ENCODE data around the gene TNK1. TPM values are rescaled to one million over a fixed set of nuclear protein-coding genes. Genes with fewer than 3 reads are reported as not detected.
A peak's percentile ranks its signal among the peaks of the same experiment; 100 is the strongest.
"Not testable (repeated sequence)": the region's sequence is repeated elsewhere in the genome, so short reads cannot be mapped to it uniquely, and the experiment has no call there.

TNK1 gene
- total RNA-seq, 1 experiment from 2014 or later: 7.0 TPM

- H3K4me3 ChIP-seq (ENCODE audit: insufficient read depth, low read depth, low read length): no peak overlapping the region
- H3K27me3 ChIP-seq (ENCODE audit: control insufficient read depth, insufficient read depth, low read length): no peaks in the 10 kb centered on the region; the same call in 1 of the 2 replicates
- no peak for DNase-seq
- H3K36me3 ChIP-seq (replicated peaks; ENCODE audit: control insufficient read depth, insufficient read depth, low read length): no peaks in the 10 kb centered on the region
Observed at GRCh38 chr17:7367918-7368598, 12.8 kb upstream of the TNK1 start.

DNA sequence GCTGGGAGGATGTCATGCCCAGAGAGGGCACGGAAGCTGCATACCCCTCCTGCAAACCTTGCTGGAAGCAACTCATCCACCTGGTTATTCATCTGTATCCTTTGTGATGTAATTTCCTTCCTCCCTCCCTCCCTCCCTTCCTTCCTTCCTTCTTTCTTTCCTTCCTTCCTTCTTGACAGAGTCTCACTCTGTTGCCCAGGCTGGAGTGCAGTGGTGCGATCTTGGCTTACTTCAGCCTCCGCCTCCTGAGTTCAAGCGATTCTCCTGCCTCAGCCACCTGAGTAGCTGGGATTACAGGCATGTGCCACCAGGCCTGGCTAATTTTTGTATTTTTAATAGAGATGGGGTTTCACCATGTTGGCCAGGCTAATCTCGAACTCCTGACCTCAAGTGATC is 12.3 kb upstream of the TNK1 start:
- H3K36me3 ChIP-seq (replicated peaks; ENCODE audit: control insufficient read depth, insufficient read depth, low read length); H3K27me3 ChIP-seq (ENCODE audit: control insufficient read depth, insufficient read depth, low read length); H3K4me3 ChIP-seq (ENCODE audit: insufficient read depth, low read depth, low read length); DNase-seq: not testable (repeated sequence)

- Histone ChIP-seq H3K4me3 (ENCODE audit: insufficient read depth, low read depth, low read length) (no peak overlapping the region), H3K27me3 (ENCODE audit: control insufficient read depth, insufficient read depth, low read length) (no peaks in the 10 kb centered on the region; the same call in 1 of the 2 replicates), H3K36me3 (replicated peaks; ENCODE audit: control insufficient read depth, insufficient read depth, low read length) (no peaks in the 10 kb centered on the region)
- DNase-seq: no peak
Observed at GRCh38 chr17:7369825-7370224, 11.1 kb upstream of the TNK1 start.

- no peak overlapping the region for H3K4me3 ChIP-seq (ENCODE audit: insufficient read depth, low read depth, low read length)
- H3K36me3 ChIP-seq (replicated peaks; ENCODE audit: control insufficient read depth, insufficient read depth, low read length): no peaks in the 10 kb centered on the region
- no peaks in the 10 kb centered on the region; the same call in 1 of the 2 replicates for H3K27me3 ChIP-seq (ENCODE audit: control insufficient read depth, insufficient read depth, low read length)
- DNase-seq: no peak
Observed at GRCh38 chr17:7370853-7371252, 10.0 kb upstream of the TNK1 start.

DNA sequence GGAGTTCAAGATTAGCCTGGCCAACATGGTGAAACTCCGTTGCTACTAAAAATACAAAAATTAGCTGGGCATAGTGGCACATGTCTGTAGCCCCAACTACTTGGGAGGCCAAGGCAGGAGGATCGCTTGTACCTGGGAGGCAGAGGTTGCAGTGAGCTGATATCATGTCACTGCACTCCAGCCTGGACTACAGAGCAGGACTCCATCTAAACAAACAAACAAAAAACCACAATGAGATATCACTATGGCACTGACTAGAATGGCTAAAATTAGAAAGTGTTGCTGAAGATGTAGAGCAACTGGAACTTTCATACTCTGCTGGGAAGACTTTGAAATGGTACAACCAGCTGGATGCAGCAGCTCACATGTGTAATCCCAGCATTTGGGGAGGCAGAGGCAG is 6.5 kb upstream of the TNK1 start:
- no peak for DNase-seq
- Histone ChIP-seq H3K36me3 (replicated peaks; ENCODE audit: control insufficient read depth, insufficient read depth, low read length) (no peaks in the 10 kb centered on the region), H3K4me3 (ENCODE audit: insufficient read depth, low read depth, low read length) (no peak overlapping the region), H3K27me3 (ENCODE audit: control insufficient read depth, insufficient read depth, low read length) (peaks cover 2% of the 10 kb centered on the region; the same call in 1 of the 2 replicates)

DNA sequence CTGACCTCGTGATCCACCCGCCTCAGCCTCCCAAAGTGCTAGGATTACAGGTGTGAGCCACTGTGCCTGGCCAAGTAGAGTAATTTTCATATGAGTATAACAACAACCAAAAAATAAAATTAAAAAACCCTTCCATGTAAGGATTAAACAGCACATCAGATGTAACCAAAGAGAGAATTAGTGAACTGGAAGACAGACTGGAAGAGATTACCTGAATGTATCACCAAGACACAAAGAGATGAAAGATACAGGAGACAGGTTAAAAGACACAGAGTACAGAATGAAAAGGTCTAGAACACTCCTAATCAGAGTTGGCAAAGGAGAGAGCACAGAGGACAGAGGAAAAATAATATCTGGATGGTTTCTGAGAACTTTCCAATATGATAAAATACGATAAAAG is 1.8 kb upstream of the TNK1 start:
- H3K27me3 ChIP-seq (ENCODE audit: control insufficient read depth, insufficient read depth, low read length): peaks cover 43% of the 10 kb centered on the region
- DNase-seq: no peak
- H3K36me3 ChIP-seq (replicated peaks; ENCODE audit: control insufficient read depth, insufficient read depth, low read length): no peaks in the 10 kb centered on the region
- no peak overlapping the region for H3K4me3 ChIP-seq (ENCODE audit: insufficient read depth, low read depth, low read length)

DNA sequence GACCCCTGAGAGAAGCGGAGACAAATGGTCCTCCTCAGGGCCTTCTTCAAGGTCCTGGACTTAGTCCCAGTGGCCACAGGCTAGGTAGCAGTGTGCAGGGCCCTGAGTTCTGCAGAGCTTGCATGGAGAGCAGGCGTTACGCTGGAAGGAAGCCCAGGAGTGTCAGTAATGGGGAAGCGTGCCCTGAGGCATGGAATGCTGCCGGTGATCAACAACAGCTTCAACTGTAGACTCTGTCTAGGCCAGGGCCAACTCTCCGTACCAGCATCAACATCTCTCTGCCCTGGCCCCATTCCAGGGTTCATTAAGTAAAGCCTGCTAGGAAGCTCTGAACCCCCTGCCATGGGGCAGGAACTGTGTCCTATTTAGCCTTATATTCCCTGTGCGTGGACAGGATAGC is 568 bp upstream of the TNK1 start:
- no peak for DNase-seq
- no peaks in the 10 kb centered on the region for H3K36me3 ChIP-seq (replicated peaks; ENCODE audit: control insufficient read depth, insufficient read depth, low read length)
- peak overlapping the region; percentile 57 for H3K4me3 ChIP-seq (ENCODE audit: insufficient read depth, low read depth, low read length)
- H3K27me3 ChIP-seq (ENCODE audit: control insufficient read depth, insufficient read depth, low read length): peaks cover 50% of the 10 kb centered on the region

- Histone ChIP-seq H3K4me3 (ENCODE audit: insufficient read depth, low read depth, low read length) (no peak overlapping the region), H3K27me3 (ENCODE audit: control insufficient read depth, insufficient read depth, low read length) (peaks cover 50% of the 10 kb centered on the region), H3K36me3 (replicated peaks; ENCODE audit: control insufficient read depth, insufficient read depth, low read length) (peaks cover 1% of the 10 kb centered on the region; the same call in 1 of the 2 replicates)
- peak; percentile 52 for DNase-seq
Observed at GRCh38 chr17:7382901-7383300, 2.0 kb downstream of the TNK1 start.

DNA sequence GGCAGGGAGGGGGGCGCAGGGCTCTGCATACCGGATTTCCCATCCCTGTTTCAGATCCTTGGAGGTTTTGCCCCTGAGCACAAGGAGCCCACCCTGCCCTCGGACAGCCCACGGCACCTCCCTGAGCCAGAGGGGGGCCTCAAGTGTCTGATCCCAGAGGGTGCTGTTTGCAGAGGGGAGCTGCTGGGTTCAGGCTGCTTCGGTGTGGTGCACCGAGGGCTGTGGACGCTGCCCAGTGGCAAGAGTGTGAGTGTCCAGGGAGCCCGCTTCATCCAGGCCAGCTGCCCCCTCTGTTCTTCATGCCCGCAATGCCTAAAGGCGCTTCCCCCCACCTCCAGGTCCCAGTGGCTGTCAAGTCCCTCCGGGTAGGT is 2.5 kb downstream of the TNK1 start:
- no peak for DNase-seq
- H3K27me3 ChIP-seq (ENCODE audit: control insufficient read depth, insufficient read depth, low read length): peaks cover 50% of the 10 kb centered on the region
- H3K4me3 ChIP-seq (ENCODE audit: insufficient read depth, low read depth, low read length): peak overlapping the region; percentile 49; the same call in 1 of the 2 replicates
- peaks cover 2% of the 10 kb centered on the region; the same call in 1 of the 2 replicates for H3K36me3 ChIP-seq (replicated peaks; ENCODE audit: control insufficient read depth, insufficient read depth, low read length)

GRCh38 chr17:7383742-7384488 is 3.0 kb downstream of the TNK1 start:
- DNase-seq: peak; percentile 99
- Histone ChIP-seq H3K36me3 (replicated peaks; ENCODE audit: control insufficient read depth, insufficient read depth, low read length) (peaks cover 2% of the 10 kb centered on the region; the same call in 1 of the 2 replicates), H3K27me3 (ENCODE audit: control insufficient read depth, insufficient read depth, low read length) (peaks cover 50% of the 10 kb centered on the region), H3K4me3 (ENCODE audit: insufficient read depth, low read depth, low read length) (peak overlapping the region; percentile 49)

DNA sequence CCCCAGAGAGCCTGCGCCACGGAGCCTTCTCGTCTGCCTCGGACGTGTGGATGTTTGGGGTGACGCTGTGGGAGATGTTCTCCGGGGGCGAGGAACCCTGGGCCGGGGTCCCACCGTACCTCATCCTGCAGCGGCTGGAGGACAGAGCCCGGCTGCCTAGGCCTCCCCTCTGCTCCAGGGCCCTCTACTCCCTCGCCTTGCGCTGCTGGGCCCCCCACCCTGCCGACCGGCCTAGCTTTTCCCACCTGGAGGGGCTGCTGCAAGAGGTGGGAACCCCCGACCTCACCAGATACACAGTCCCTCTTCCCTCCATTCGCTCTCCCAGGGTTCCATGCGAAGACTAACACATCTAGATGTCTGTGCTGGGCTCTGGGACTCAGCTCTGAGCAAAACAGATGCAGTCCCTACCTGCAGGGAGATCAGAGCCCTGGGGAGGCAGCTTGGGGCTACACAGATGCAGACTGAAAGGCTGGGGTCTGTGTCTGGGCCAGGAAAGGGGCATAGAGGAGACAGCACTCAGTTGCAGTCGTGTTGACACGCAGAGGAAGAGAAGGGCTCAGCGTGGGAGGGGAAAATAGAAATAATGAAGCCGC is 3.7 kb downstream of the TNK1 start:
- Histone ChIP-seq H3K36me3 (replicated peaks; ENCODE audit: control insufficient read depth, insufficient read depth, low read length) (peaks cover 6% of the 10 kb centered on the region), H3K4me3 (ENCODE audit: insufficient read depth, low read depth, low read length) (peak overlapping the region; percentile 49), H3K27me3 (ENCODE audit: control insufficient read depth, insufficient read depth, low read length) (peaks cover 46% of the 10 kb centered on the region)
- DNase-seq: no peak

GRCh38 chr17:7388856-7389255 is 8.0 kb downstream of the TNK1 start:
- Histone ChIP-seq H3K36me3 (replicated peaks; ENCODE audit: control insufficient read depth, insufficient read depth, low read length) (peaks cover 13% of the 10 kb centered on the region), H3K4me3 (ENCODE audit: insufficient read depth, low read depth, low read length) (no peak overlapping the region), H3K27me3 (ENCODE audit: control insufficient read depth, insufficient read depth, low read length) (peaks cover 8% of the 10 kb centered on the region)
- DNase-seq: peak; percentile 13

- Histone ChIP-seq H3K27me3 (ENCODE audit: control insufficient read depth, insufficient read depth, low read length) (no peaks in the 10 kb centered on the region), H3K36me3 (replicated peaks; ENCODE audit: control insufficient read depth, insufficient read depth, low read length) (peaks cover 13% of the 10 kb centered on the region), H3K4me3 (ENCODE audit: insufficient read depth, low read depth, low read length) (no peak overlapping the region)
- DNase-seq: peak; percentile 48
Observed at GRCh38 chr17:7389924-7390910, 9.3 kb downstream of the TNK1 start.

- DNase-seq: peak; percentile 17
- H3K27me3 ChIP-seq (ENCODE audit: control insufficient read depth, insufficient read depth, low read length): no peaks in the 10 kb centered on the region
- peaks cover 13% of the 10 kb centered on the region for H3K36me3 ChIP-seq (replicated peaks; ENCODE audit: control insufficient read depth, insufficient read depth, low read length)
- H3K4me3 ChIP-seq (ENCODE audit: insufficient read depth, low read depth, low read length): no peak overlapping the region
Observed at GRCh38 chr17:7391307-7391706, 10.4 kb downstream of the TNK1 start.
